SW 1271 (cell line): ENCODE measurements around the gene CNNM3.
A peak's percentile ranks its signal among the peaks of the same experiment; 100 is the strongest.
"Not testable (repeated sequence)": the region's sequence is repeated elsewhere in the genome, so short reads cannot be mapped to it uniquely, and the experiment has no call there.

ENCODE experiments used
- DNase-seq, 2 experiments: peaks; one replicate each; lab custom pipeline; 2025; lab: John Stamatoyannopoulos, UW

The CNNM3 gene

DNA sequence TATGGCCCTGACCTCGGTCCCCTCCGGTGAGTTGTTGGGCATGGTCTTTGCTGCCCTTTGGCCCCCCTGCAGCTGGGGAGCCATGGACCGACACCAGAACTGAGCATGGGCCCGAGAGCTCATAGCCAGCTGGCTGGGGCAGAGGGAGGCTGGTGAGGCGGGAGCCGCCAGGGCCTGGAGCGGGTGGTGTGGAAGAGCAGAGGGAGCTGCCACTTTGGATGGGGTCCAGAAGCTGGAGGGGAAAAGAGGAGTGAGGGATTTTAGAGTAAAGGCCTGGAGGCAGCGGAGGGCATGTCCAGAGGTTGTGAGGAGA, 16.5 kb upstream of the CNNM3 start:
- no peak for DNase-seq

DNA sequence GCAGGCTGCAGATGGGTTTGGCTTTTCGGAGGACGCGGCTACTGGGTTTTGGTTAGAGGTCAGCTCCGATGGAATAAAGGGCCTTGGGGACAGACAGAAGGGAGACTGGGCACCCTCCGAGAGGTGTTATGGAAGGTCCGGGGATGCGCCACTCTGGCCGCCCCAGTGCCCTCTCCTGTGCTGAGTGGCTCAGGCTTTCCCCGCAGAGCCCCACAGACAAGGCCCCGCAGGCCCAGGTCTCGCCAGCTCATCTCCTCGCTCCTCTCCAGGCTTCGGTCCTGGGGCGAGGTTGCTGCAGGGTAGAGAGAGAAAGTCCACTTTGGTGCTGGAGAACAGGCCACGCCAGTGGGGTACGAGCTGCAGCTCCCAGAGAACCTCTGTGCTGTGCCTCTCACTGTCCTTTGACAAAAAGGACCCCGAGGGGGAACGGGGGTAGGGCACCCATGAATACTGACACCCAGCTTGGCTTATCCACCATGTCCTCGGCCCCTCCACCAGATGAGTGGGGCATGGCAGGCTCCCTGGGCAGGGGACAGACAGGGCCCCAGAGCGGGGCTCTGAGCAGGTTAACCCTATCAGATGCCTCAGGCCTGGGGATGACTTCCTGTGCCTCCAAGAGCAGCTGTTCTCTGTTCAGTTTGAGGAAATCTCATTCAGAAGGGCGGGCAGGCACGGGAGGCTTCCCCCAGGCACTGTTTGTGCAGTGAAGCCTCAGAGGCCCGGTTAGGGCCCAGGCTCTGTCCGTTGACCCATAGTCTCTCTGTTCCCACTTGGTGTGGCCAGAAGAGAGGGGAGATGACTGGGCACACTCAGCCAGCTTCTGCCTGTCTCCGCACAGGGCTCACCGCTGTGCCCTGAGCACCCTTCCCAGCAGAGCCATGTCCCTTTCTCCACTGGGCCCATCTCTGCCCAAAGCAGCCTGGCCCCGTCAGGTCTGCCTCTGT, 15.7 kb upstream of the CNNM3 start:
- no peak for DNase-seq

DNA sequence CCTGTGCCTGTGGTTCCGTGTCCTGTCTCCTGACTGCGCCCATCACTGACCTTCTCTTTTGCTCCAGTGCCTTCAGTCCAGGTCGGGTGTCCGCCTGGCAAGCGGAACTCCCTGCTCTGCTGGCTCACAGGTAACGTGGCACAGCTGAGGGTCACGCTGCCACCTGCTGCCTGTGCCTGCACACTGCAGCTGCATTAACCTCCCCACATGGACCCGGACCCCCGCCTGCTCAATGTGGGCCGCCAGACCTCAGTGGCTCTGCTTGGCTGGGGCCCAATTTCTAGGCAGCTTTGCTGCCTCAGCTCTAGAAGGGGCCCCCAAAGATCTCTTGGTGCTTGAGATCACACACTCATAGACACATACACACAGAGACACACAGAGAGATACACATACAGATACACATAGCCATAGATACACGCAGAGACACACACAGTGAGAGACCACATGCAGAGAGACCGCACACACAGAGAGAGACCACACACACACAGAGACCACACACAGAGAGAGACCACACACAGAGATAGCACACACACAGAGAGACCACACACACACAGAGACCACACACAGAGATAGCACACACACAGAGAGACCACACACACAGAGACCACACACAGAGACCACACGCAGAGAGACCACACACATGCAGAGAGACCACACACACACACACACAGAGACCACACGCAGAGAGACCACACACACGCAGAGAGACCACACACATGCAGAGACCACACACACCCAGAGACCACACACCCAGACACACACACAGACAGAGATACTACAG, 14.9 kb upstream of the CNNM3 start:
- DNase-seq = peak in 1 of 2 experiments; percentile 35

DNA sequence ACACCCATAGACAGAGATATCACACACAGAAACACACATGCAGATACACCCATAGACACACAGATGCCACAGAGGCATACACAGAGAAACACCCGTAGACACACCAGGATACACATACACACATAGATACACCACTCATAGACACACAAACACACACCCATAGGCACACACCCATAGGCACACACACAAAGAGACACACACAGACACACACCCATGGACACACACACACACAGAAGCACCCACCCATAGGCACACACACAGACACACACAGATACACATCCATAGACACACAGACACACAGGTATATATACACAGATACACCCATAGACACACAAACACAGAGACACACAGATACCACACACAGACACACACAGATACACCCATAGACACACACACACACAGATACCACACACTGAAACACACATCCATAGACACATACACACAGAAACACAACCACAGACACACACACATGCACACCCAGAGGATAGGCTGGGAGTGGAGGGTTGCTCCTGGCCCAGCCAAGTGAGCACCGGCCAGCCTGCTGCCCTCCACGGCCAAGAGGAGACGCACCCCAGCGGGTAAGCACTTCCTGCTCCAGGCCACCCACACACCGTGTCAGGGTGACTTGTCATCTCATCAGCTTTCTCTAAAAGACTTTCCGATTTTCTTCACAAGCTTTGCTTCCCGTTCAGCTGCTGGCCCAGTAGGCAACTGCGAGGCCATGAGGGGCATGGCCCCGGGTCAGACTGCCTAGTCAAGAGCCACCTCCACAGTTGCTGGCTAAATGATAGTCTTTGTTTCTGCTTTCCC, 14.1 kb upstream of the CNNM3 start:
- DNase-seq = no peak

DNA sequence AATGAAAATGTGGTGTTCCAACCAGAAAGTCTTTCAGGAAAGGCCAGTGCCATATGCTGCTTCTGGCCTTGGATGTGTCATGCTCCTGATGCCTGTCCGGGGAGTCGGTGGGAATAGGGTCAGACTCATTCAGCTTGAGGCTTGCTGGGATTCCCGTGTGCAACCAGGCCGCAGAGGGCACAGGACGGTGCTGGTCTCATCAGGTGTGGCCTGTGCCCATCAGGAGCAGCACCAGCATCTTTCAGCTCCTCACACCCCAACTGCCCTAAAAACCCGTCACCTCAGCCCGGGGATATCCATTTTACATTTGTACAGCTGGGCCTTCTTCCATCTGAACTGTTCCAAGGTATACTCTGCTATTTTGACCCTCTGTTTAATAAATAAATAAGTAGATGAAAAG, 13.3 kb upstream of the CNNM3 start:
- DNase-seq = no peak

DNA sequence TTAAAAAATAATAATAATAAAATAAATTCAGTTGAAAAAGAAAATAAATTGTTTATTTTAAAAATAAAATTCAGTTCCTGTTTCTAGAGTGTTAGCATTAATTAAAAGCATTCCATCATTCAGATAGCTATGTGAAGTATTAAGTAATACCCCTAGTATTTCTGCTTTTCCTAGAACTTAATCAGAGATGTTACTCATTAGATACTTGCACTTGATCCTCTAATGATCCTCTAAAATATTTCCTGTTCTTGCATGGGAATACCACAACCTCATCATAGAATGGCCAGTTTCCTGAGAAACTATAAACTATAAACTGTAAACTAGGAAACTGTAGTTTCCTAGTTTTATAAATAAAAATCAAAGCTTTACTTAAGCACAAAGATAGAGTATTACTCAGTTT, 11.1 kb upstream of the CNNM3 start:
- no peak for DNase-seq

DNA sequence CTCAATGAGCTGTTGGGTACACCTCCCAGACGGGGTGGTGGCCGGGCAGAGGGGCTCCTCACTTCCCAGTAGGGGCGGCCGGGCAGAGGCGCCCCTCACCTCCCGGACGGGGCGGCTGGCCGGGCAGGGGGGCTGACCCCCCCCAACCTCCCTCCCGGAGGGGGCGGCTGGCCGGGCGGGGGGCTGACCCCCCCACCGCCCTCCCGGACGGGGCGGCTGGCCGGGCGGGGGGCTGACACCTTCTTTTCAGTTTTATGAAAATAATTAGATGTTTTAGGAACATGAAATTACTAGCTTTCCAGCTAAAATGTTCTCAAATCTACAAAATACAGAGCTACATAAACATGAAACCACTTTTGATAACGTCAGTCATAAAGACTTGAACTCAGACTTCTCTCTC, 10.1 kb upstream of the CNNM3 start:
- not testable (repeated sequence) for DNase-seq

DNA sequence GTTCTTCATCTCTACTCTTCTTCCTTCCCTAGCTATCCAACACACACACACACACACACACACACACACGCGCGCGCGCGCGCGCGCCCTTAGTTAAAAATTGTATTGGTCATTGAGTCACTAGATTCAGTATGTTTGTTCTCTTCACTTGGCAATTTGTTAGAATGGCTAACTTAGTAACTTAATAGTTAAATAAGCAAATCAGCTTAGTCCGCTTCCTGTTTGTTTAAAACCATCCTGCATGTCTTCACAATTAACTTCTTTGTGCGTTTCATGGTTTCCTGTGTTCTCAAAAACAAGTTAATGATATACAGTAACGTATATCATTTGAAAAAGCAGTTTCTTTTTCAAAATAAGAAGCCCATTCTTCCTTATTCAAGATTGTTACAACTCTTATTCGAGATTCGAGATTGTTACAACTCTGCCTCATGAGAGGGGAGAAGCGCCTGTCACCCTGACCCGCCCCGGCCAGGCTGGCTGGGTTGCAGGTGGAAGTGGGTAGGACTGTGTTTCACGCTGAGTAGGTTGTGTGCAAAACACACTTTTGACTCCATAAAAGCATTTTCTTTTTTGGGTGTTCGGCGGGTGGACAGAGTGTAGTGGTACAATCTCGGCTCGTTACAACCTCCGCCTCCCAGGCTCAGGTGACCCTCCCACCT, 9.5 kb upstream of the CNNM3 start:
- DNase-seq = no peak

DNA sequence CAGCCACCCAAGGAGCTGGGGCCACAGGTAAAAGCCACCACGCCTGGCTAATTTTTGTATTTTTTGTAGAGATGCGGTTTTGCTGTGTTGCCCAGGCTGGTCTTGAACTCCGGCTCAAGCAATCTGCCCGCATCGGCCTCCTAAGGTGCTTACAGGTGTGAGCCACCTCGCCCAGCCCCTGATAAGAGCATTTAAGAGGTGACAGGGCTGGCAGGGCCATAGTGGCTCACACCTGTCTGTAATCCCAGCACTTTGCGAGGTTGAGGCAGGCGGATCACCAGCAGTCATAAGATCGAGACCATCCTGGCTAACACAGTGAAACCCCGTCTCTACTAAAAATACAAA, 9.0 kb upstream of the CNNM3 start:
- no peak for DNase-seq

DNA sequence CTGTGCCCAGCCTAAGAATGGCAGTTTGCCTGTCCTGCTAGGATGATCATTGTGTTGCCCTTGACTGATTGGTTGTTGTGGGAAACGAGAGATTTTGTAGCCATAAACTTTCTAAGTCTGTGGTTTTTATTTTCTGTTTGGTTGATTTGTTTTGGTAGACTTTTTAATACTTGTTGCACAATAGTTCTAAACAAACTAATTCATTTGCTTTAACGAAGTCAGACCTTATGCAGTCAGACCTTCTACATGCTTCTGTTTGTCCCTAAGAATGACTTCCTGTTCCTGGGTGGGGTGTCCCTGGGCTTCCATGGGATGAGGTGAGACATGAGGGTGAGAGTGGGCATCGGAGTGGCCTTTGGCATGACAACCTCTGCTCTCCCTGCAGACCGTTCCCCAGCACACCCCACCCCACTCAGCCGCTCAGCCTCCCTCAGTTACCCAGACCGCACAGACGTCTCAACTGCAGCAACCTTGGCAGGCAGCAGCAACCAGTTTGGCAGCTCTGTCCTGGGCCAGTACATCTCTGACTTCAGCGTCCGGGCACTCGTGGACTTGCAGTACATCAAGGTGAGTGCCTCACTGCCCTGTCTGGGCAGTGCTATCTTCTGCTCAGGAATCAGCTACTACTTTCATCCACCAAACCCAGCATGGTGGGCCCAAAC, 7.8 kb upstream of the CNNM3 start:
- no peak for DNase-seq

DNA sequence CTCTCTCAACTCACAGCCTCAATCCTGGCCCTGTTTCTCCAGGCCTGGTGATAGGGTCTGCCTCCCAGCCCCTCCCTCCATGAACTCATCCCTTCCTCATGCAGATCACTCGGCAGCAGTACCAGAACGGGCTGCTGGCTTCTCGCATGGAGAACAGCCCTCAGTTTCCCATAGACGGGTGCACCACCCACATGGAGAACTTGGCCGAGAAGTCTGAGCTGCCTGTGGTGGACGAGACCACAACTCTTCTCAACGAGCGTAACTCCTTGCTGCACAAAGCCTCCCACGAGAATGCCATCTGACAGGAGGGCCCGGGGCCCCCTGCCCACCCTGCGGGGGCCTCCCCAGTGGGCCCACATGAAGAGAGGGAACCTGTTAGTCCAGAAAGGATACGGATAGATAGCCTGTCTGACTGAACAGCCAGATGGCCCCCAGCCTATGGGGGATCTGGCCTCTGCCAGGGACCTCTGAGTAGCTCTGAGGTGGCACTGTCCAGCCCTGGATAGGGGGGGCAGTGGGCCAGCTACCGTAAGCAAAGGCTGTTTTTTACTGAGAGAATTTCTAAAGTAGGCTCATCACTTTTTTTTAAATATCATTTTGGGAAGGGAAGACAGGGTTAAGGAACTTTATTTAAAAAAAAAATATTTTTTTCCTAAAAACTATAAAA, 6.7 kb upstream of the CNNM3 start:
- no peak for DNase-seq

DNA sequence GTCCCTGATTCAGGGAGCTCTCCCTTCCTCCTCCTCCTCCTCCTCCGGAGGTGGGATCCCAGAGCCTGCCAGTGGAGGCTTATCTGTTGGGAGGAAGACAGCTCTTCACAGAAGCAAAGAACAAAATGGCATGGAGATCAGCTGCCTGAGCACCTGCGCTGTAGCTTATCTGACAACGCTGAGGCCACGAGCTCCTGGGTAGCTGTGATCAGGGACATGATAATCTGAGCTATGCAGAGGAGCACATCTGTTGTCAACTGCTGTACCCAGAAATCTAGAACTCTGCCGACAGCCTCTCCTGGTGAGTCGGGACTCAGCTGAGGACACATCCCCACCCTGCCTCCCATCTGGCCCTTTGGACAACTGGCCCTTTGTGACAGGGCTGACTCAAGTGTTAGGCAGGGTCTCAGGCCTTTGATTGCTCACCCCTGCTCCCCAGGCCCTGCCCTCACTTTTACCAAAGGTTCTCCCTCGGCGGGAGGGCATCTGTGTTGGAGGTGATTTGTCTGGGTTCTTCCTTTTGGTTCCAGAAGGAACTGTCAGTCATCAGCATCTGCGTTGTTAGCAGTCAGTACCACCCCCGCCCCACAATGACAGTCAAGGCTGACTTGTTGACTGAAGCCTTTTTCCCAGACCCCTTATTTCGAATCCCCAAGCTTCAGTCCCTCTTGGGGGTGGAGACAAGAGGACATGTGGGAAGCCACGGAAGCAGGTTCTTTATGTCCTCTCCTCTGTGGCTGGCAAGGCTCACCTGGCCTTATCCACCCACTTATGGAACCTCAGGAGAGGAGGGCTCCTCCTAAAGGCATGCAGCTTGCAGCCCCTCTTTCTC, 5.9 kb upstream of the CNNM3 start:
- no peak for DNase-seq

DNA sequence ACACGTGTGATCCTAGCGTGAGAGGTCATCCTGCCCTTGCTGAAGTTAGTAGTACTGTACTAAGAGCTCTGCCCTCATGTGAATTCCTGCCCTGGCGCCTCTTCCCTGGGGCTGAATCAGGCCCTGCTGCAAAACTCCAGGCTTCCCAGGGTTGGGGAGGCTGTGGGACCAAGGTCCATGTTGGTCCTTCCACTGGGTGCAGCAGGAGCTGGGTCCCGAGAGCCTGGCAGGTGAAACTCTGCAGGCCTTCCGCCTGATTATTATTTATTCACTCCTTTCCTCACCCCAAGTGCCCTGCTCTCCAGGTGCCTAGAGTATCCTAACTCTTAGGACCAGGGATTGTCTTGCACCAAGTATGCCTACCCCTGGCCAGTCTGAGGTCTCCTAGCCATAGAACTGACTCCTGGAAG, 5.3 kb upstream of the CNNM3 start:
- DNase-seq = no peak

DNA sequence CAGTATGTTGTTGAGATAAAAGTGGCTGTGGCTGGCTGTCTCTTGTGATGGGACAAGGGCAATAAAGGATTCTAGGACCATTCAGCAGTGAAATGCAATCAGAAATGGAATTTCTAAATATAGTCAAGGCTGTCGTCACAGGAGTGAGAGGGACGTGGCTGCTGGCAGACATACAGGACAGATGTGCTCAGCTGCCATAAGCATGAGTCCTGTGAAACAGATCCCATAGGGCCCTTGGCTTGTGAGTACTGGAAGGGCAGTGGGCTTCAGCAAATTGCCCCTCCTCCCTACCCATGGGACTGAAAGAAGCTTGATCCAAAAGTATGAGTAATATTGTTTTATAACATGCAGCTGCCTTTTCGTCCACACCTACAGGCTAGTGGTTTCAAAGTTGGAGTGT, 4.2 kb upstream of the CNNM3 start:
- DNase-seq = no peak

DNA sequence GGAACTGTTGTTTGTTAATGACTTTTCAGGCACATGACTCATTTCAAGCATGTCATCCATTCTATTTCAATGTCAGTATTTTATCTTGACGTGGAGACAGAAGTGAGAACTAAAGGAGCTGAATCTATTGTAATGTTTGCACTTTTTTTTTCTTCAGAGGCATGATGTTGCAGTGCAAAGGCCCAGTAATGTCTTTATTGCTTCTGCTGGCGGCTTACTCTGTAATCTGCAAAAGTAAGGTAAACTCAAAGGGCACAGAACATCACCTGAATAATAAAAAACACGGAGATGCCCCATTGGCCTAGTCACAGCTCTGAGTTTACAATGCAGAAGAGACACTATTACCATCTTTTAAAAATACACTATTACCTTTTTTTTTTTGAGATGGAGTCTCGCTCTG, 2.4 kb upstream of the CNNM3 start:
- no peak for DNase-seq

DNA sequence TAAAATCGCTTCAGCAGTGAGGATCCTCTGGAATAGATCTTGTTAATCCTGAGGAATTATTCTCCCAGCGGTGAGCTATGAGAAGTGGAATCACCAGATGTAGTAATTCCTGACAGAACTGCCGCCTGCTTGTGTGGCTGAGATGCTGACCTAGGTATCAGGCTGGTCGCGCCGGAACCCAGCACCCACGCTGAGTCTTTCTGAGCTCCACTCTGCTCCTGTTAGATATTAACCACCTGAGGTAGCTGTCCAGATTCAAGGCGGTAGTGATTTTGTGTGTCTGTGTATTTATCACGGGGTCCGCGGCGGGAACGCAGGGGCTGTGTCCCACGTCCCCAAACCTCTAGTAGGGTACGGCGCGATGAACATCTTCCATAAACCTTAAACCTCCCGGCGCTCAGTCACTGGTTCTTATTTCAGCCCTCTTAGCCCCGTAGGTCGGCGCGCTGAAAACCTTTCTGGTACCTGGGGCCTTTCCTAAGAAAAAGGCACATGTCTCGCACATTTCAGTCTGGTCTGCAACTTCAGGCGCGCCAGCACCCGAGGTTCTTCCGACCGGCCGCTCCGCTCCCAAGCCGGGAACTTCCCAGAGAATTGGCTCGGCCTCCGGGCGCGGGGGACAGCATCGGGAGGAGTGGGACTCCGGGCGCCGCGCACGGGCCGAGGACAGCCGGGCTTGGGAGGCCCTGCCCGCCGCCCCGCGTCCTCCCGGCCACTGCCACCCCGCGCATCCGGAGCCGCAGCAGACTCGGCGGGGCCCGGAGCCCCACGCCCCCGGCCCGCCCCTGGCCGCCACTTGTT, 542 bp upstream of the CNNM3 start:
- peak in 1 of 2 experiments; percentile 76 for DNase-seq

DNA sequence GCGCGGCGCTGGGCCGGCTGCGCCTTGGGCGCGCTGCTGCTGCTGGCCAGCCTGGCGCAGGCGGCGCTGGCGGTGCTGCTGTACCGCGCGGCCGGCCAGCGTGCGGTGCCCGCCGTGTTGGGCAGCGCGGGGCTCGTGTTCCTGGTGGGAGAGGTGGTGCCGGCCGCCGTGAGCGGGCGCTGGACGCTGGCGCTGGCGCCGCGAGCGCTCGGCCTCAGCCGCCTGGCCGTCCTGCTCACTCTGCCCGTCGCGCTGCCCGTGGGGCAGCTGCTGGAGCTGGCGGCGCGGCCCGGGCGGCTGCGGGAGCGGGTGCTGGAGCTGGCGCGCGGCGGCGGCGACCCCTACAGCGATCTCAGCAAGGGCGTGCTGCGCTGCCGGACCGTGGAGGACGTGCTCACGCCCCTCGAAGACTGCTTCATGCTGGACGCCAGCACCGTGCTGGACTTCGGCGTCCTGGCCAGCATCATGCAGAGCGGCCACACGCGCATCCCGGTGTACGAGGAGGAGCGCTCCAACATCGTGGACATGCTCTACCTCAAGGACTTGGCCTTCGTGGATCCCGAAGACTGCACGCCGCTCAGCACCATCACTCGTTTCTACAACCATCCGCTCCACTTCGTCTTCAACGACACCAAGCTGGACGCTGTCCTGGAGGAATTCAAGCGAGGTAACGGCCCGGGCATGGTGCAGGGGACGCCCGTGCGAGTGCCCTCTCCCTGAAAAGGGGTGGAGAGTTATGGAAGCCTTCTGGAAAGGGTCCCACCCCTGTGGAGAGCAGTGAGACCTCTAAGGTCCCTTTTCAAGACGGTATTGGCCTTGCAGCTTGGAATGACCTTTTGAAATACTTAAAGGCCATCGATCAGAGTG, 1.0 kb downstream of the CNNM3 start:
- no peak for DNase-seq

DNA sequence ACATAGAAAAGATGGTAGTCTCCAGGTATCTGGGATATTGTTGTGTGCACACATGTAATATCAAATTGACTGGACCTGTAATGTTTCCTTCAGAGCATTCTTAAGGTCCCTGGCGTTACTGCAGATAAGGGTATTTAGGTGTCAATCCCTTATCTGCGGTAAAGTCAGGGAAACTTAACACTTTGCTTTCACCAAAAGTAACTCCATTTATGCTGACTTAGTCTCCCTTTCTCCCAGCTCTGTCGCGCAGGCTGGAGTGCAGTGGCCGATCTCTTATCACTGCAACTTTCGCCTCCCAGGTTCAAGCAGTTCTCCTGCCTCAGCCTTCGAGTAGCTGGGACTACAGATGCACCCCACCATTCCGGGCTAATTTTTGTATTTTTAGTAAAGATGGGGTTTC, 1.8 kb downstream of the CNNM3 start:
- DNase-seq = no peak
